ENCODE measurements around the gene COPS8. TPM values are rescaled to one million over a fixed set of nuclear protein-coding genes. Genes with fewer than 3 reads are reported as not detected.

COPS8 gene
- total and polyA plus RNA-seq, 2 experiments from 2014 or later: 120 to 130 TPM

GRCh38 chr2:237131749-237132533 lies 46.3 kb downstream of the COPS8 start:
- H4K20me1 ChIP-seq (replicated peaks; ENCODE audit: insufficient read depth): no peaks in the 10 kb centered on the region
- DNase-seq (ENCODE audit: low spot score): no peak
- H3K4me2 ChIP-seq: no peak overlapping the region
- ATAC-seq: no peak
- H3K36me3 ChIP-seq (ENCODE audit: insufficient read depth): no peaks in the 10 kb centered on the region
- H3F3A ChIP-seq (replicated peaks; ENCODE audit: low read depth): 0 out of 2 replicates have a peak, but pooled peaks cover 5% of the 10 kb centered on the region
- TF ChIP-seq JUNB (IDR thresholded peaks at IDR 0.05; ENCODE audit: unreplicated experiment) (no peak), EZH2 (IDR thresholded peaks at IDR 0.05; ENCODE audit: low read depth, unreplicated experiment) (no peak), ETS1 (IDR thresholded peaks at IDR 0.05) (no peak), POLR2AphosphoS5 (IDR thresholded peaks at IDR 0.05; ENCODE audit: low read depth) (no peak), REST (IDR thresholded peaks at IDR 0.05; ENCODE audit: unreplicated experiment) (no peak), ZNF462 (CRISPR knock-in tag; IDR thresholded peaks at IDR 0.05) (no peak), CTCF (conservative IDR thresholded peaks at IDR 0.05; ENCODE audit: low read depth in 2 of 2) (no peak), NANOG (IDR thresholded peaks at IDR 0.05; ENCODE audit: borderline replicate concordance) (no peak), STAT1 (IDR thresholded peaks at IDR 0.05; ENCODE audit: unreplicated experiment) (no peak), EZH2phosphoT487 (IDR thresholded peaks at IDR 0.05; ENCODE audit: unreplicated experiment) (no peak)
- H3K27ac ChIP-seq (ENCODE audit: low read depth): no peak overlapping the region
- Mint-ChIP-seq H3K4me3 (no peak overlapping the region), H3K36me3 (ENCODE audit: low read depth) (no peaks in the 10 kb centered on the region), H3K9me3 (no peaks in the 10 kb centered on the region), H3K27ac (no peak overlapping the region), H3K4me1 (peaks cover 2% of the 10 kb centered on the region; the same call in 1 of the 3 replicates), H3K27me3 (ENCODE audit: insufficient read depth, low read depth, poor library complexity) (no peaks in the 10 kb centered on the region)
- no peaks in the 10 kb centered on the region for H3K79me2 ChIP-seq (replicated peaks; ENCODE audit: insufficient read depth)
- no peaks in the 10 kb centered on the region for H3K27me3 ChIP-seq (ENCODE audit: insufficient read depth)
- no peaks in the 10 kb centered on the region for H3K4me1 ChIP-seq (ENCODE audit: insufficient read depth)
- no peak overlapping the region for H3K4me3 ChIP-seq
- H2AFZ ChIP-seq: no peak overlapping the region
- no peaks in the 10 kb centered on the region; the same call in 1 of the 2 replicates for H3K9me2 ChIP-seq (ENCODE audit: insufficient read depth)

All from GM23338 (cell line).